Esophagus squamous epithelium (tissue), 5 donors: Measurements from ENCODE around the gene TBC1D2B. TPM values are rescaled to one million over a fixed set of nuclear protein-coding genes. Genes with fewer than 3 reads are reported as not detected.

Experiments
- DNase-seq: peaks from one replicate; lab custom pipeline; 2025; lab: John Stamatoyannopoulos, UW
- H3K27ac ChIP-seq, 4 donors: fragments of 200-600 bp; sonication (generic); one replicate each; pipeline ENCODE4 v1.5.1; 2016 to 2019; ENCODE audit warnings: mild to moderate bottlenecking in 1 of 4
- H3K27me3 ChIP-seq, 4 donors: fragments of 200-600 bp; sonication (generic); 1 replicate in 3 of 4; 2 replicates in 1 of 4; pipeline versions ENCODE4 v1.5.1 to v1.6.0; 2017 to 2021; ENCODE audit warnings: antibody characterized with exemption in 1 of 4
- H3K36me3 ChIP-seq, 3 donors: fragments of 200-600 bp; sonication (generic); one replicate each; pipeline ENCODE4 v1.5.1; 2016 to 2019
- H3K4me1 ChIP-seq, 3 donors: fragments of 200-600 bp; sonication (generic); one replicate each; pipeline ENCODE4 v1.5.1; 2017 to 2019
- H3K4me3 ChIP-seq, 4 donors: fragments of 200-600 bp; sonication (generic); 1 replicate in 3 of 4; 2 replicates in 1 of 4; pipeline ENCODE4 v1.5.1; 2016 to 2019; ENCODE audit warnings: mild to moderate bottlenecking in 2 of 4, moderate library complexity in 1 of 4
- H3K9me3 ChIP-seq, 3 donors: fragments of 200-600 bp; sonication (generic); one replicate each; pipeline ENCODE4 v1.5.1; 2016 to 2019
- CTCF ChIP-seq, 6 experiments: fragments of 450-650 bp in 4 of 6; fragments of 200-600 bp in 2 of 6; sonication (generic) in 2 of 6; IDR thresholded peaks; one replicate each; pipeline ENCODE4 v1.5.1; 2016 to 2019; ENCODE audit warnings: antibody characterized with exemption in 6 of 6, mild to moderate bottlenecking in 4 of 6, moderate library complexity in 4 of 6
- POLR2A ChIP-seq, 4 donors: fragments of 450-650 bp; IDR thresholded peaks; one replicate each; pipeline ENCODE4 v1.6.1; 2017; ENCODE audit warnings: antibody characterized with exemption in 4 of 4, mild to moderate bottlenecking in 4 of 4, moderate library complexity in 3 of 4
- WGBS, 2 donors: methylation state at CpG; one replicate each; pipeline ENCODE4 v1.1.5; 2018; 5-methylcytosine and 5-hydroxymethylcytosine counted together
- intact Hi-C: fragments of 100-400 bp; cut with DNase I; formaldehyde crosslinking; loops from one replicate; pipeline ENCODE4 v1.15.0; 2022
- total RNA-seq, 4 donors: library from RNA; depleted of rRNA; stranded (reverse); fragments of >200 nt; gene quantifications; one replicate each; pipeline ENCODE4 v1.1.0, GENCODE V29; 2016
- donor health status: DM: yes; HTN: yes; CAD: no.

TBC1D2B gene
- total RNA-seq, 4 donors from 2014 or later = 13.0 to 30.7 (median 17.8) TPM

GRCh38 chr15:78067328-78068228, 9.9 kb downstream of the TBC1D2B start:
- Histone ChIP-seq H3K9me3 (no peaks in the 10 kb centered on the region), H3K36me3 (no peaks in the 10 kb centered on the region), H3K27ac (peak overlapping the region; percentile 41 to 90 (median 76)), H3K27me3 (no peaks in the 10 kb centered on the region), H3K4me3 (peak overlapping the region in 1 of 4 donors; percentile 1), H3K4me1 (peaks cover 56 to 98% (median 85%) of the 10 kb centered on the region in 3 donors)
- 11 to 40% methylated on average over 1 of the region's 1 CpG for WGBS, 2 donors
- intact Hi-C loops = no loop called here
- DNase-seq = no peak
- no peak for TF ChIP-seq CTCF (IDR thresholded peaks at IDR 0.05)
- TF ChIP-seq POLR2A (IDR thresholded peaks at IDR 0.05) = no peak

DNA sequence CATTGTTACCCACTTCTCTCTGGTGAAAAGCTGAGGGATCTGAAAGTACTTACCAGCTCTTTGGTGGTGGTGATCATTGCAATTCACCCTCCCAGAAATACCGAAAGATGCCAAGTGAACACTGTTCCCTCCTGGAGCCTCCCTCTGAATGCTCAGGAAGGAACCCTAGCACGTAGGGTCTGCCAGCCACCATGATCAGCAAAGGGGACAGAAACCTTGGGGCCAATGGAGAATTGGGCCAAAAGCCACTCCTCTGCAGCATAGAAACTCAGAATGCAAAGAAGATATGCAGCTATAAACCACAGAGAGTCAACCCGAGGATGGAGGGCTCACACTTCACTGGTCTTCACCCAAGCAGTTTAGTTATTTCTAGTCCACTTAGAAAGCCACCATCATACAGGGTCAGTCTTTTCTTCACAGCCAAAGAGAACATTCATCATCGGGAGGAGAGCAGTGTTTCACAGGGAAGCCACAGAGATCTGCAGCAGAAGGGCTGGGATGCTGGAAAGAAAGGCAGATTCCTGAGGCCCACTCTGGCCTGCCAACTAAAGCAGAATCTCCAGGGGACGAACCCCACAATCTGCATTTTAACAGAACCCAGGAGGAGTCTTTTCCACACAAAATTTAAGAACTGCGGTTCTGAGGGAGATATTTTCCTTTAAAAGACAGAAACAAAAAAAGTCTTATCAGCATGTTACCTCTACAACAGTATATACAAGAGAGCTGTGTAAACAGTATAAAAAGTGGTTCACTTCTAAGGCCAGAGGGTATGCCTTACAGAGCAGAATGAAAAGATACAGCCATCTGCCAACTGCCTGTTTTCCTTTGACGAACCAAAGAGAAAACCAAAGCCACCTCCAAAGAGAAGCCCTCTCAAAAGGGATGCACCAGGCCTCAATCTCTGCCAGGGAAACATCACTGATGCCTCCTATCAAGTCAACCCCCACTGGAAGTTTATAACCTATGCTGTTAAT, 11.3 kb downstream of the TBC1D2B start:
- no peaks in the 10 kb centered on the region for H3K27me3 ChIP-seq
- H3K27ac ChIP-seq = peak overlapping the region; percentile 44 to 90 (median 76)
- WGBS, 2 donors = 52 to 54% methylated on average over 7 of the region's 7 CpGs
- no peak for DNase-seq
- intact Hi-C loops = no loop called here
- H3K36me3 ChIP-seq = no peaks in the 10 kb centered on the region
- no peaks in the 10 kb centered on the region for H3K9me3 ChIP-seq
- peaks cover 58 to 98% (median 81%) of the 10 kb centered on the region in 3 donors for H3K4me1 ChIP-seq
- H3K4me3 ChIP-seq = peak overlapping the region in 1 of 4 donors; percentile 23
- no peak for TF ChIP-seq POLR2A (IDR thresholded peaks at IDR 0.05)
- no peak for TF ChIP-seq CTCF (IDR thresholded peaks at IDR 0.05)

DNA sequence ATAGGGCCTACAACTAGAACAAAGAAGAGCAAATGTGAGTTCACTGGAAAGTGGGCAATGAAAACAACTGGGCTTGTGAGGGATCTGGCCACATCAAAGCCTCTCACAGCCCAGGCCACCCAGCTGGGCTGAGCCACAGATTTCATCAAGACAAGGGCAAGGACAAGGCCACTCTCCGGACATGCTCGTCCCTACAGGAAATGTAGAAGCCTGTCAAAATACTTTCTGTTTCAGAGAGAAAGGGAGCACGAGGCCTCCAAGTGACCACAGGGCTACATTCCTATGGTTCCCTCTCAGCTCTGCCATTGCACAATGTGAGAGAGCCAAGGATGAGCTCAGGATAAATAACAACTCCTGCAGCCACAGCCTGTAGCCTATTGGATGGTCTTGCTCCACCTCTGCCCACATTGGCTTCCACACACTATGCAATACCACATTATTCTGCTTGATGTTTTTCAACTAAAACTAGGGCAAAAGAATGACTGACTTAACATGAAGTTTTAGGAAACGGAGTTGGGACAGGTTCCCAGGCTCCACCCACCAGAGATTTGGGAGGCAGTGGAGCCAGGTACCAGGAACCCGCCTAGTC, 12.1 kb downstream of the TBC1D2B start:
- WGBS, 2 donors = 13 to 36% methylated on average over 3 to 5 of the region's 5 CpGs
- H3K36me3 ChIP-seq = no peaks in the 10 kb centered on the region
- H3K27me3 ChIP-seq = no peaks in the 10 kb centered on the region
- intact Hi-C loops = no loop called here
- peak overlapping the region in 1 of 4 donors; percentile 23 for H3K4me3 ChIP-seq
- DNase-seq = no peak
- TF ChIP-seq CTCF (IDR thresholded peaks at IDR 0.05) (no peak), POLR2A (IDR thresholded peaks at IDR 0.05) (no peak)
- no peaks in the 10 kb centered on the region for H3K9me3 ChIP-seq
- H3K4me1 ChIP-seq = peaks cover 58 to 98% (median 79%) of the 10 kb centered on the region in 3 donors
- peak overlapping the region; percentile 44 to 90 (median 76) for H3K27ac ChIP-seq

GRCh38 chr15:78064544-78064943, 13.0 kb downstream of the TBC1D2B start:
- WGBS, 2 donors = 49 to 53% methylated on average over 2 of the region's 2 CpGs
- Histone ChIP-seq H3K27ac (peak overlapping the region; percentile 44 to 90 (median 76)), H3K36me3 (no peaks in the 10 kb centered on the region), H3K27me3 (no peaks in the 10 kb centered on the region), H3K4me1 (peaks cover 62 to 98% (median 76%) of the 10 kb centered on the region in 3 donors), H3K9me3 (no peaks in the 10 kb centered on the region), H3K4me3 (no peak overlapping the region)
- no peak for DNase-seq
- TF ChIP-seq POLR2A (IDR thresholded peaks at IDR 0.05) (no peak), CTCF (IDR thresholded peaks at IDR 0.05) (no peak)
- intact Hi-C loops = no loop called here
